Right atrium auricular region (tissue), 2 donors: ENCODE data around the gene UNC80. TPM values are rescaled to one million over a fixed set of nuclear protein-coding genes. Genes with fewer than 3 reads are reported as not detected.
A peak's percentile ranks its signal among the peaks of the same experiment; 100 is the strongest.
"Not testable (repeated sequence)": the region's sequence is repeated elsewhere in the genome, so short reads cannot be mapped to it uniquely, and the experiment has no call there.

Source experiments
- DNase-seq: peaks from one replicate; pipeline ENCODE4 v3.0.0-alpha.2; 2019; ENCODE audit warnings: low spot score
- H3K27ac ChIP-seq, 2 donors: fragments of 200-600 bp; sonication (generic); 1 replicate in 1 of 2; 2 replicates in 1 of 2; pipeline ENCODE4 v1.5.1; 2016 to 2019
- H3K27me3 ChIP-seq, 2 donors: fragments of 200-600 bp; sonication (generic); one replicate each; pipeline versions ENCODE4 v1.5.1 to v1.6.0; 2017 to 2019
- H3K36me3 ChIP-seq: fragments of 200-600 bp; sonication (generic); one replicate; pipeline ENCODE4 v1.5.1; 2016
- H3K4me1 ChIP-seq, 2 donors: fragments of 200-600 bp; sonication (generic); one replicate each; pipeline versions ENCODE4 v1.5.1 to v1.6.0; 2017 to 2019
- H3K4me3 ChIP-seq, 2 donors: fragments of 200-600 bp; sonication (generic); 1 replicate in 1 of 2; 2 replicates in 1 of 2; pipeline ENCODE4 v1.5.1; 2017 to 2019; ENCODE audit warnings: mild to moderate bottlenecking in 1 of 2, moderate library complexity in 1 of 2
- H3K9me3 ChIP-seq, 2 donors: fragments of 200-600 bp; sonication (generic); one replicate each; pipeline ENCODE4 v1.5.1; 2019
- total RNA-seq, 2 donors: library from RNA; depleted of rRNA; stranded (reverse); fragments of >200 nt; gene quantifications; one replicate each; pipeline ENCODE4 v1.1.0, GENCODE V29; 2016
- TF ChIP-seq, protein P1 (sequence below), 2 donors: fragments of 200-600 bp; sonication (generic); IDR thresholded peaks; one replicate each; pipeline ENCODE4 v1.5.1; 2019; ENCODE audit warnings: antibody characterized with exemption in 2 of 2

The UNC80 gene
- total RNA-seq, 2 donors from 2014 or later, result 0.20 TPM; not detected in 1

DNA sequence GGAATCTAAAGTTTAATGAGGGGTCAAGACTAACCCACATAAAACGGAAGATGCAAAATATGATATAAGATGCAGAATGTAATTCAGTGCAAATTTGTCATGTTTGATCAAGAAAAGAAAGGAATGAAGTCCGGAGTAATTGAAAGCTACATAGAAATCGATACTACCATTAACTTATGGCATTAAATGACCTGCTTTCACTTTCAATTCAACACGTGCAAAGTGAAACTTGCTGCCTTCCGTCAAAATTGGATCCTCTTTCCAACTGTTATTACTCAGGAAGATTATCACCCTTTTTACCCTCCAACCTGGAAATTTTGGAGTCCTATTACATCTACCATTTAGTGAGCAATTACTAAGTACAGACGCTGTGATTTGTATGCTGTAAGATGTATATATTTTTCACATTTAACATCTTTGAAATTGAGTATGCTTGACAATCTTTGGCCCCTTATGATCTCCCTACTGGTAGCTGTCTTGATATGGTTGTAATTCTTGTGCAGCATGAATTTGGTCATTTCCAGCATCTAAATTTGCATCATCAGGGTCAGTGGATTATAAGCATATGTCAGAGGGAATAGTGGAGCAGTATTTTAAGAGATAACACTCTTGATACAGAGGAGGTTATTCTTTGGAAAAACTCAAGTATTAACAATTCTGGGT, 18.6 kb downstream of the UNC80 start:
- TF ChIP-seq, protein P1, sequence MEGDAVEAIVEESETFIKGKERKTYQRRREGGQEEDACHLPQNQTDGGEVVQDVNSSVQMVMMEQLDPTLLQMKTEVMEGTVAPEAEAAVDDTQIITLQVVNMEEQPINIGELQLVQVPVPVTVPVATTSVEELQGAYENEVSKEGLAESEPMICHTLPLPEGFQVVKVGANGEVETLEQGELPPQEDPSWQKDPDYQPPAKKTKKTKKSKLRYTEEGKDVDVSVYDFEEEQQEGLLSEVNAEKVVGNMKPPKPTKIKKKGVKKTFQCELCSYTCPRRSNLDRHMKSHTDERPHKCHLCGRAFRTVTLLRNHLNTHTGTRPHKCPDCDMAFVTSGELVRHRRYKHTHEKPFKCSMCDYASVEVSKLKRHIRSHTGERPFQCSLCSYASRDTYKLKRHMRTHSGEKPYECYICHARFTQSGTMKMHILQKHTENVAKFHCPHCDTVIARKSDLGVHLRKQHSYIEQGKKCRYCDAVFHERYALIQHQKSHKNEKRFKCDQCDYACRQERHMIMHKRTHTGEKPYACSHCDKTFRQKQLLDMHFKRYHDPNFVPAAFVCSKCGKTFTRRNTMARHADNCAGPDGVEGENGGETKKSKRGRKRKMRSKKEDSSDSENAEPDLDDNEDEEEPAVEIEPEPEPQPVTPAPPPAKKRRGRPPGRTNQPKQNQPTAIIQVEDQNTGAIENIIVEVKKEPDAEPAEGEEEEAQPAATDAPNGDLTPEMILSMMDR (IDR thresholded peaks at IDR 0.05), result no peak
- H3K27ac ChIP-seq, result no peak overlapping the region
- no peaks in the 10 kb centered on the region for H3K36me3 ChIP-seq
- no peaks in the 10 kb centered on the region for H3K4me1 ChIP-seq
- H3K4me3 ChIP-seq, result peak overlapping the region in 1 of 2 donors; percentile 13
- DNase-seq, result no peak
- H3K9me3 ChIP-seq, result no peaks in the 10 kb centered on the region
- H3K27me3 ChIP-seq, result no peaks in the 10 kb centered on the region

GRCh38 chr2:209791151-209791550, 19.5 kb downstream of the UNC80 start:
- TF ChIP-seq, protein P1 (IDR thresholded peaks at IDR 0.05), result no peak
- Histone ChIP-seq H3K4me1 (no peaks in the 10 kb centered on the region), H3K4me3 (no peak overlapping the region), H3K27me3 (no peaks in the 10 kb centered on the region), H3K36me3 (no peaks in the 10 kb centered on the region), H3K27ac (no peak overlapping the region), H3K9me3 (no peaks in the 10 kb centered on the region)
- no peak for DNase-seq

DNA sequence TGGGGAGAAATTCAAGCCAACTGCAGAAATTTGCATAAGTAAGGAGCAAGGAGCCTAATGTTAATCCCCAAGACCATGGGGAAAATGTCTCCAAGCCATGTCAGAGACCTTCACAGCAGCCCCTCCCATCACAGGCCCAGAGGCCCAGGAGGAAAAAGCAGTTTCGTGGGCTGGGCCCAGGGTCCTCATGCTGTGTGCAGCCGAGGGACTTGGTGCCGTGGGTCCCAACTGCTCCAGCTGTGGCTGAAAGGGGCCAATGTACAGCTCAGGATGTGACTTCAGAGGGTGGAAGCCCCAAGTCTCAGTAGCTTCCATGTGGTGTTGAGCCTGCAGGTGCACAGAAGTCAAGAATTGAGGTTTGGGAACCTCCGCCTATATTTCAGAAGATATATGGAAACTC, 23.8 kb downstream of the UNC80 start:
- H3K4me1 ChIP-seq, DNase-seq, H3K36me3 ChIP-seq, H3K4me3 ChIP-seq, H3K9me3 ChIP-seq, H3K27ac ChIP-seq, H3K27me3 ChIP-seq: not testable (repeated sequence)

DNA sequence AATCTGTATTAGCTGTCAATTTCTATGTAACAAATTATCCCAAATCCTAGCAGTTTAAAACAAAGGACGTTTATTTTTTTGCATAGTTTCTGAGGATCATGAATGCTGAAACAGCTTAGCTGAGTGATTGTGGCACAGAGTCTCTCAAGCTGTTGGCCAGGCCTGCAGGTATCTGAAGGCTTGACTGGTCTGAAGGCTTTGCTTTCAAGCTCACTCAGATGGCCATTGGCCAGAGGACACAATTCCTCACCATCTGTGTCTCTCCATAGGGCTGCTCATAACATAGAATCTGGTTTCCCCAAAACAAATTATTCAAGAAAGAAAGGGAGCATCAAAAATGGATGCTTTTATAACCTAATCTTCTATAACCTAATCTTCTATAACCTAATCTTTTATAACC, 33.7 kb downstream of the UNC80 start:
- no peak overlapping the region for H3K4me3 ChIP-seq
- DNase-seq, result no peak

GRCh38 chr2:209806318-209806717, 34.7 kb downstream of the UNC80 start:
- Histone ChIP-seq H3K27me3 (no peaks in the 10 kb centered on the region), H3K36me3 (no peaks in the 10 kb centered on the region), H3K4me3 (no peak overlapping the region), H3K27ac (no peak overlapping the region), H3K9me3 (no peaks in the 10 kb centered on the region), H3K4me1 (no peaks in the 10 kb centered on the region)
- TF ChIP-seq, protein P1 (IDR thresholded peaks at IDR 0.05), result no peak
- no peak for DNase-seq

More for the DNA sequence above, 33.7 kb downstream of the UNC80 start:
- Histone ChIP-seq H3K36me3 (no peaks in the 10 kb centered on the region), H3K27ac (no peak overlapping the region), H3K27me3 (no peaks in the 10 kb centered on the region), H3K9me3 (no peaks in the 10 kb centered on the region), H3K4me1 (no peaks in the 10 kb centered on the region)
- TF ChIP-seq, protein P1 (IDR thresholded peaks at IDR 0.05), result no peak

DNA sequence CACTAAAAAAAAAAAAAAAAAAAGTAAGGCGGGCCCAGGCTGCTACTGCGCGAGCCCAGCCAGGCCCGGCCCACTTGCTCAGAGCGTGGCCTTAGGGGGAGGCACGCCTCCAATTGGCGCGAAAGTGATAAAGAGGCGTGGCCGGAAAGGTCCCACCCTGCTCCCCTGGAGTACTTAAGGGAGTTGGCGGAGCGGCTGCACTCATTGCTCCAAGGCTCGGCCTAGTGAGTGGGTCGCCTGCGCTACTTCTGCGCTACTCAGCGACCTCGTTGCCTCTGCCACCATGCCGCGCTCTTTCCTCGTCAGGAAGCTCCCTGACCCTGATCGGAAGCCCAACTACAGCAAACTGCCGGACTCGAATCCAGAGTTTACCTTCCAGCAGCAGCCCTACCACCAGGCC, 36.9 kb downstream of the UNC80 start:
- DNase-seq, result no peak
- TF ChIP-seq, protein P1 (IDR thresholded peaks at IDR 0.05), result no peak
- H3K27ac ChIP-seq, result no peak overlapping the region

More for the DNA sequence above, 36.9 kb downstream of the UNC80 start:
- no peaks in the 10 kb centered on the region for H3K36me3 ChIP-seq
- no peaks in the 10 kb centered on the region for H3K9me3 ChIP-seq
- H3K4me3 ChIP-seq, result no peak overlapping the region
- H3K27me3 ChIP-seq, result no peaks in the 10 kb centered on the region
- H3K4me1 ChIP-seq, result no peaks in the 10 kb centered on the region
